ENCODE measurements around the gene SMYD3.

- TF ChIP-seq CTCF (IDR thresholded peaks at IDR 0.05; ENCODE audit: insufficient read depth, low read length, poor library complexity, severe bottlenecking) = no peak
- no peak for TF ChIP-seq EZH2phosphoT487 (conservative IDR thresholded peaks at IDR 0.05; ENCODE audit: low read length)
Observed at GRCh38 chr1:245867738-245868137, 639.3 kb downstream of the SMYD3 start.
